ENCODE data around the gene ICAM5.

Gene ICAM5

DNA sequence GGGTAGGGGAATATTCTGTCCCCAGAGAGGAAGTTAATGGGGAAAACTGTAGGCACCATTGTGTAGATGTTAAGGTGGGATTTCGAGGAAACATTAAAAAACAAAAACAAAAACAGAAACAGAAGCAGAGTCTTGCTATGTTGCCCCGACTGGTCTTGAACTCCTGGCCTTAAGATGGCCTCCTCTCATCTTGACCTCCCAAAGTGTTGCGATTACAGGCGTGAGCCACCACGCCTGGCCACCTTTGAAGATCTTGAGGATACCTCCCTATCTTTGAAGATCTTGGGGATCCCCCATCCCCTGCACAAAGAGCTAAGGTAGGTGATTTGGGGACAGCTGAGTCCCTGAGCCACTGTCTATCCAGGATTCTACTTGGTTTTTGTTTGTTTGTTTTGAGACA, 50.2 kb downstream of the ICAM5 start:
- no peak for DNase-seq (ENCODE audit: low read depth in 3 of 3)

GRCh38 chr19:10343495-10343894, 53.7 kb downstream of the ICAM5 start:
- no peak for DNase-seq (ENCODE audit: low read depth in 3 of 3)

GRCh38 chr19:10344780-10345179, 55.0 kb downstream of the ICAM5 start:
- no peak for DNase-seq (ENCODE audit: low read depth in 3 of 3)

Data from stimulated activated CD4-positive, alpha-beta T cell treated with anti-CD3 and anti-CD28 coated beads, TNF-alpha, amount 100 ng/mL, for 48 hours (primary cell).